ENCODE results near the gene TRIM56.

The TRIM56 gene

DNA sequence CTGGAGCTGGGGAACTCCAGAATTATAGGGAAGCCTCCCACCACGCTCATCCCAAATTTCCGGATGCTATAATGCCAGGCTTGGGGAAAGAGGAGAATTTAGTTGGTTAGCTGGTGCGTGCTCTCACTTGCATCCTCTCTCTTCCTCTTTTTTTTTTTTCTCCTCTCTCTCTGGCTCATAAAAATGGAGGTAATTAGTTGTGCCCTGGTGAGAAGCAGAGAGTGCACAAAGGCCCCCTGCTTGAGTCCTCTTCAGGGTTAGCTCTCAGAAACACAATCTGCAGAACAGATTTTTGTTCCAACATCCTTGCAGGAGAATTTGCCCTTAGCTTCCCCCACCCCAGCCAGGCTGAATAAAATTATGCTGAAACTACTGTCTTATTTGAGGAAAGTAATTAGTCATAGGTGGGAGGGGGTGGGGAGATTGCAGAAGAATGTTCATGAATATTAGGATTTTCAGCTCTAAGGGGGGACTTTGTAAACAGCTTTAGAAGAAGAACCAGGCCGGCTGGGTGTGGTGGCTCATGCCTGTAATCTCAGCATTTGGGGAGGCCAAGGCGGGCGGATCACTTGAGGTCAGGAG is 49.2 kb downstream of the TRIM56 start:
- TF ChIP-seq TAF1 (IDR thresholded peaks at IDR 0.05; ENCODE audit: borderline replicate concordance, insufficient read depth, low read length) (no peak), SIN3A (IDR thresholded peaks at IDR 0.05; ENCODE audit: borderline replicate concordance, insufficient read depth, low read length) (no peak), POLR2AphosphoS5 (IDR thresholded peaks at IDR 0.05; ENCODE audit: low read depth, low read length) (no peak), FOXP2 (optimal IDR thresholded peaks at IDR 0.05; ENCODE audit: borderline replicate concordance, extremely low read depth, extremely low read length, insufficient read depth) (no peak)
- TF ChIP-seq, protein P1, sequence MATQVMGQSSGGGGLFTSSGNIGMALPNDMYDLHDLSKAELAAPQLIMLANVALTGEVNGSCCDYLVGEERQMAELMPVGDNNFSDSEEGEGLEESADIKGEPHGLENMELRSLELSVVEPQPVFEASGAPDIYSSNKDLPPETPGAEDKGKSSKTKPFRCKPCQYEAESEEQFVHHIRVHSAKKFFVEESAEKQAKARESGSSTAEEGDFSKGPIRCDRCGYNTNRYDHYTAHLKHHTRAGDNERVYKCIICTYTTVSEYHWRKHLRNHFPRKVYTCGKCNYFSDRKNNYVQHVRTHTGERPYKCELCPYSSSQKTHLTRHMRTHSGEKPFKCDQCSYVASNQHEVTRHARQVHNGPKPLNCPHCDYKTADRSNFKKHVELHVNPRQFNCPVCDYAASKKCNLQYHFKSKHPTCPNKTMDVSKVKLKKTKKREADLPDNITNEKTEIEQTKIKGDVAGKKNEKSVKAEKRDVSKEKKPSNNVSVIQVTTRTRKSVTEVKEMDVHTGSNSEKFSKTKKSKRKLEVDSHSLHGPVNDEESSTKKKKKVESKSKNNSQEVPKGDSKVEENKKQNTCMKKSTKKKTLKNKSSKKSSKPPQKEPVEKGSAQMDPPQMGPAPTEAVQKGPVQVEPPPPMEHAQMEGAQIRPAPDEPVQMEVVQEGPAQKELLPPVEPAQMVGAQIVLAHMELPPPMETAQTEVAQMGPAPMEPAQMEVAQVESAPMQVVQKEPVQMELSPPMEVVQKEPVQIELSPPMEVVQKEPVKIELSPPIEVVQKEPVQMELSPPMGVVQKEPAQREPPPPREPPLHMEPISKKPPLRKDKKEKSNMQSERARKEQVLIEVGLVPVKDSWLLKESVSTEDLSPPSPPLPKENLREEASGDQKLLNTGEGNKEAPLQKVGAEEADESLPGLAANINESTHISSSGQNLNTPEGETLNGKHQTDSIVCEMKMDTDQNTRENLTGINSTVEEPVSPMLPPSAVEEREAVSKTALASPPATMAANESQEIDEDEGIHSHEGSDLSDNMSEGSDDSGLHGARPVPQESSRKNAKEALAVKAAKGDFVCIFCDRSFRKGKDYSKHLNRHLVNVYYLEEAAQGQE (IDR thresholded peaks at IDR 0.05; ENCODE audit: insufficient read depth in 1 of 2, low read depth in 2 of 2, low read length in 2 of 2): no peak

- TF ChIP-seq SIN3A (IDR thresholded peaks at IDR 0.05; ENCODE audit: borderline replicate concordance, insufficient read depth, low read length) (no peak), POLR2AphosphoS5 (IDR thresholded peaks at IDR 0.05; ENCODE audit: low read depth, low read length) (no peak), FOXP2 (optimal IDR thresholded peaks at IDR 0.05; ENCODE audit: borderline replicate concordance, extremely low read depth, extremely low read length, insufficient read depth) (no peak), TAF1 (IDR thresholded peaks at IDR 0.05; ENCODE audit: borderline replicate concordance, insufficient read depth, low read length) (no peak)
- TF ChIP-seq, protein P1 (IDR thresholded peaks at IDR 0.05; ENCODE audit: insufficient read depth in 1 of 2, low read depth in 2 of 2, low read length in 2 of 2): no peak
These were observed 52.5 kb downstream of the TRIM56 start for GRCh38 chr7:101137651-101138212.

GRCh38 chr7:101138213-101138870 is 53.1 kb downstream of the TRIM56 start:
- no peak for TF ChIP-seq TAF1 (IDR thresholded peaks at IDR 0.05; ENCODE audit: borderline replicate concordance, insufficient read depth, low read length)
- TF ChIP-seq FOXP2 (optimal IDR thresholded peaks at IDR 0.05; ENCODE audit: borderline replicate concordance, extremely low read depth, extremely low read length, insufficient read depth): peak; percentile 75

GRCh38 chr7:101140339-101140699 is 55.0 kb downstream of the TRIM56 start:
- no peak for TF ChIP-seq POLR2AphosphoS5 (IDR thresholded peaks at IDR 0.05; ENCODE audit: low read depth, low read length)
- no peak for TF ChIP-seq TAF1 (IDR thresholded peaks at IDR 0.05; ENCODE audit: borderline replicate concordance, insufficient read depth, low read length)
- TF ChIP-seq SIN3A (IDR thresholded peaks at IDR 0.05; ENCODE audit: borderline replicate concordance, insufficient read depth, low read length): no peak
- TF ChIP-seq, protein P1 (IDR thresholded peaks at IDR 0.05; ENCODE audit: insufficient read depth in 1 of 2, low read depth in 2 of 2, low read length in 2 of 2): no peak
- TF ChIP-seq FOXP2 (optimal IDR thresholded peaks at IDR 0.05; ENCODE audit: borderline replicate concordance, extremely low read depth, extremely low read length, insufficient read depth): no peak

DNA sequence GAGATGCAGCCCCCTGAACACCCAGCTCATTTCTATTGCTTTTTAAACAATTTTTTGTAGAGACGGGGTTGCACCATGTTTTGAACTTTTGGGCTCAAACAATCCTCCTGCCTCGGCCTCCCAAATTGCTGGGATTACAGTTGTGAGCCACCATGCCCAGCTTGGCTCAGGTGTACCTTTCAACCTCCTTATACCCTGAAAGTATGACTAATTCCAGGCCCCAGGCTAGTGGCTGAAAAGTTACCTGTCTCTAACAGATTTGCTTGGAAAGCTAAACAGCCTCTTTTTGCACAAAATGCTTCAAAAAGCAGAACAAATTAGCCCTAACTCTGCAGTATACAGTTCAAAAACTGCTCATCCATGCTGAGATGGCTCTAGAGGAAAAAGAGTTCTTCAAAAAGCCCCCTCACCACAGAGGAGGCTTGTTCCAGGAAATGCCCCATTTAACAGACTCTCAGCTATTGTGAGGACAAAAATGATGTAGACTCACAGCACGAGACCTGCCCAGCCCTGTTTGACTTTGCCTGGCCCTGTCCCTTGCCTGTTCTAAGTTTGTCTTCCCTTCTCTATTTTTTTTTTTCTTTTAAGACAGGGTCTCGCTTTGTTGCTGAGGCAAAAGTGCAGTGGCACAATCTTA is 55.6 kb downstream of the TRIM56 start:
- TF ChIP-seq FOXP2 (optimal IDR thresholded peaks at IDR 0.05; ENCODE audit: borderline replicate concordance, extremely low read depth, extremely low read length, insufficient read depth): no peak
- TF ChIP-seq TAF1 (IDR thresholded peaks at IDR 0.05; ENCODE audit: borderline replicate concordance, insufficient read depth, low read length): no peak
- no peak for TF ChIP-seq SIN3A (IDR thresholded peaks at IDR 0.05; ENCODE audit: borderline replicate concordance, insufficient read depth, low read length)
- TF ChIP-seq, protein P1 (IDR thresholded peaks at IDR 0.05; ENCODE audit: insufficient read depth in 1 of 2, low read depth in 2 of 2, low read length in 2 of 2): no peak
- no peak for TF ChIP-seq POLR2AphosphoS5 (IDR thresholded peaks at IDR 0.05; ENCODE audit: low read depth, low read length)

Measured in PFSK-1 (cell line).